NT2/D1 (cell line): Measurements from ENCODE around the gene ARHGAP22.

Experiments
- DNase-seq: peaks from one replicate; pipeline ENCODE4 v3.0.0-alpha.2; 2011; ENCODE audit warnings: low read depth, low spot score
- H3K27me3 ChIP-seq: 2 replicates; pipeline ENCODE4 v1.6.0; 2011; ENCODE audit warnings: mild to moderate bottlenecking; ENCODE audit not compliant: insufficient read length, insufficient read depth
- H3K36me3 ChIP-seq: 2 replicates; pipeline ENCODE4 v1.6.1; 2011; ENCODE audit warnings: mild to moderate bottlenecking, low read length, mixed read lengths; ENCODE audit not compliant: insufficient read depth, insufficient read length
- H3K4me1 ChIP-seq: 2 replicates; pipeline ENCODE4 v1.5.1; 2011; ENCODE audit not compliant: insufficient read depth, insufficient read length
- H3K4me3 ChIP-seq: 2 replicates; pipeline ENCODE4 v1.5.1; 2011; ENCODE audit warnings: low read depth; ENCODE audit not compliant: insufficient read length
- H3K9ac ChIP-seq: 2 replicates; pipeline ENCODE4 v1.6.0; 2011; ENCODE audit warnings: low read depth; ENCODE audit not compliant: insufficient read length
- H3K9me3 ChIP-seq: 2 replicates; pipeline ENCODE4 v1.5.1; 2011; ENCODE audit warnings: mild to moderate bottlenecking, low read length; ENCODE audit not compliant: insufficient read depth
- SUZ12 ChIP-seq: IDR thresholded peaks from 2 replicates; pipeline ENCODE4 v1.6.1; 2011; ENCODE audit not compliant: insufficient read length, insufficient read depth; ENCODE audit errors: extremely low read depth
- YY1 ChIP-seq: IDR thresholded peaks from 2 replicates; pipeline ENCODE4 v1.6.1; 2011; ENCODE audit not compliant: insufficient read length, insufficient read depth
- ZNF274 ChIP-seq: IDR thresholded peaks from 2 replicates; pipeline ENCODE4 v1.6.1; 2011; ENCODE audit warnings: mild to moderate bottlenecking, low read depth, low read length

The ARHGAP22 gene, protein sequence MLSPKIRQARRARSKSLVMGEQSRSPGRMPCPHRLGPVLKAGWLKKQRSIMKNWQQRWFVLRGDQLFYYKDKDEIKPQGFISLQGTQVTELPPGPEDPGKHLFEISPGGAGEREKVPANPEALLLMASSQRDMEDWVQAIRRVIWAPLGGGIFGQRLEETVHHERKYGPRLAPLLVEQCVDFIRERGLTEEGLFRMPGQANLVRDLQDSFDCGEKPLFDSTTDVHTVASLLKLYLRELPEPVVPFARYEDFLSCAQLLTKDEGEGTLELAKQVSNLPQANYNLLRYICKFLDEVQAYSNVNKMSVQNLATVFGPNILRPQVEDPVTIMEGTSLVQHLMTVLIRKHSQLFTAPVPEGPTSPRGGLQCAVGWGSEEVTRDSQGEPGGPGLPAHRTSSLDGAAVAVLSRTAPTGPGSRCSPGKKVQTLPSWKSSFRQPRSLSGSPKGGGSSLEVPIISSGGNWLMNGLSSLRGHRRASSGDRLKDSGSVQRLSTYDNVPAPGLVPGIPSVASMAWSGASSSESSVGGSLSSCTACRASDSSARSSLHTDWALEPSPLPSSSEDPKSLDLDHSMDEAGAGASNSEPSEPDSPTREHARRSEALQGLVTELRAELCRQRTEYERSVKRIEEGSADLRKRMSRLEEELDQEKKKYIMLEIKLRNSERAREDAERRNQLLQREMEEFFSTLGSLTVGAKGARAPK

DNA sequence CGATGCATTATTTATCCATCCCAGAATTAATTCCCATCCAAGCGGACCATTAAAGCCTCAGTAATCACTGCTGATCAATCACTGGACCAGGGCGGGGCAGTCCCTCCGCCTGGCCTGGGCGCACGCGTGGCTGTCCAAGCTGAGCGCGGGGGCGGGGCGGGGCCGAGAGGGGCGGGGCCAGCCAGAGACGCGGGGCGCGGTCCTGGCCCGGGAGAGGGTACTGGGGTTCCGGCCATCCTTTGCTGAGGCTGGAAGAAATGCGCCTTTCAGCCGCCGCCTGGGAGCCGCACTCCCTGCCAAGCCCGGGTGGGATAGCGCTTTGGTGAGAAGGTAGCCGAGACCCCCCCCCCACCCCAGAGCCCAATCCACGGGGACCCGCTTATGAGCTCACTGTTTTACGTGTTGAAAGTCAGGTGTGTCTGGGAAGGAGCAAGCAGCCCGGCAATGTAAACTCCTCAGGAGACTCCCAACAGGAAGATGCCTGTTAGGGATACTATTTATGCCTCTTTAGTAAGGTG is at the start of gene ARHGAP22:
Gene ARHGAP22, minus strand, starts transcription at position 83 of the 518 bp plus-strand sequence. CDS start 277 bp downstream, outside the sequence.
- Histone ChIP-seq H3K27me3 (peaks cover 35% of the 10 kb centered on the region), H3K9me3 (no peaks in the 10 kb centered on the region), H3K4me1 (peaks cover 9% of the 10 kb centered on the region), H3K4me3 (peak within 1 kb of the TSS; percentile 65), H3K9ac (peak within 1 kb of the TSS; percentile 69), H3K36me3 (no peaks in the 10 kb centered on the region)
- TF ChIP-seq YY1 (no peak), ZNF274 (no peak)
- DNase-seq = no peak

DNA sequence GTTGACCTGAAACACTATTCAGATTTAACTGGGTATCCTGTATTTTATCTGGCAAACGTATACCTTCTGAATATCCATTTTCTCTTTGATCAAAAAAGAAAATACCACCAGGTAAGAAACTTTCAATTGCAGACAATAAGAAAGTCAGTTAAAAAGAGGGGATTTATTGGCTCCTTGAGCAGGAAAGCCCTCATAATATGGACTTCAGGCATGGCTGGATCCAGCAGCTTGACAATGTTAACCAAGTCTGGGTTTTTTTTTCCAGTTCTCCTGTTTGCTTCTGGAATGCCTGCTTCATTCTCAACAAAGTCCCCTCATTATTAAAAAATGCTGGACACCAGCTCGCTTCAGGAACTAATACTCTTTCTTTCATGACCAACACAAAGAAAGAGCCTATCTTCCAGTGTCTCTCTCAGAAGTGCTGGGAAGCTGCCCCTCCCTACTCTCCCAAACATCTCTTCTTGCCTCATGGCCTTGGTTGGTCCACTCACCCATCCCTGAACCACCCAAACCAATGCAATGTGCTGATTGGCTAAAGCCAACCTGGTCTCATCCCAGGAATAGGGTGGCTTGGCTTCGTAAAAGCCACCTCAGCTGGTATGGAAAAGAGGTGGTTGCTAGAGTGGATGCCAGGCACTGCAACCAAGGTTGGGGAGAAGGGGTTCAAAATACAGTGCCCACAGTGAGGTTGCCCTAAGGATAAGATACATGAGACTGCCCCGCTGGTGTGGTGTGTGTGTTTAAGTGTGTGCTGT is 49.2 kb upstream of the ARHGAP22 start:
- H3K4me1 ChIP-seq = peaks cover 7% of the 10 kb centered on the region
- TF ChIP-seq YY1 = no peak
- no peak for DNase-seq
- no peak overlapping the region for H3K4me3 ChIP-seq
- no peak overlapping the region for H3K9ac ChIP-seq
- no peaks in the 10 kb centered on the region for H3K9me3 ChIP-seq
- no peaks in the 10 kb centered on the region for H3K36me3 ChIP-seq
- peaks cover 25% of the 10 kb centered on the region for H3K27me3 ChIP-seq

DNA sequence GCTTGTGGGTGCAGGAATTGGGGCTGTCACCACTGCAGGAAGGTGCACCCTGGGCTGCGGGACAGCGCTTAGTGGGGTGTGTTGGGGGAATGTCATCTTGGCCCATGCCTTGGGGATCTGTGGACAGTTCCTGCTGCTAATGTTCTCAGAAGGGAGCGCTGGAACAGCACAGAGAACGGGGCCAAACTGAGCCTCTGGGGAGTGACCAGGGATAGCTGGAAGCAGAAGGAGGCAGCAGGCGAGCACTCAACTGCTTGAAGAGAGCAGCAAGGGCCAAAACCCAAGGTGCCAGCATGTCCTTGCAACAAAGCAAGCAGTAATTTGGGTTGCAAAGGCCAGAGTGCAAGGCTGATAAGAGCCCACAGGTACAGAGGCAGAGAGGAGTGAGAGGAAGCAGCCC is 48.5 kb upstream of the ARHGAP22 start:
- DNase-seq = no peak
- Histone ChIP-seq H3K9ac (no peak overlapping the region), H3K36me3 (no peaks in the 10 kb centered on the region), H3K4me3 (no peak overlapping the region), H3K4me1 (peaks cover 7% of the 10 kb centered on the region), H3K27me3 (peaks cover 25% of the 10 kb centered on the region), H3K9me3 (no peaks in the 10 kb centered on the region)
- TF ChIP-seq SUZ12 = no peak
- no peak for TF ChIP-seq YY1
- no peak for TF ChIP-seq ZNF274

DNA sequence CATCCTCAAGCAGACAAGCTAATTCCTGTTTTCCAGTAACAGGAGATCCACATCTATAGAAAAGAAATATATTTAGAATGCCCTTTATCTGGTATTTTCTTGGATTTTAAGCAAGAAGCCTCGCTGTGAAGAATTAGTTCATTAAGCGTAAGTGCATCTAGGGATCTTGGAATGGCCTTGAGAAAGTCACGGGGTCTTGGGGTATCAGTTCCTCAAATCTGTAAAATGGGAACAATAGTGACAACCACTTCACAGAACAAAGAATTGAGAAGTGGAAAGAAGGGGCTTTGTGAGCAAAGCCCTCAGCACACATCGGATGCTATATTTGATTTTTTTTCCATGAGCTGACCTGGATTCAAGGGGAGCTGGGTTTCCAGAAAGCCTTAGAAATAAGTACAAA is 47.5 kb upstream of the ARHGAP22 start:
- no peak for TF ChIP-seq SUZ12
- TF ChIP-seq ZNF274 = no peak
- no peak for TF ChIP-seq YY1
- DNase-seq = no peak
- Histone ChIP-seq H3K4me3 (no peak overlapping the region), H3K27me3 (peaks cover 20% of the 10 kb centered on the region), H3K9me3 (no peaks in the 10 kb centered on the region), H3K9ac (no peak overlapping the region), H3K36me3 (no peaks in the 10 kb centered on the region), H3K4me1 (peaks cover 7% of the 10 kb centered on the region)

DNA sequence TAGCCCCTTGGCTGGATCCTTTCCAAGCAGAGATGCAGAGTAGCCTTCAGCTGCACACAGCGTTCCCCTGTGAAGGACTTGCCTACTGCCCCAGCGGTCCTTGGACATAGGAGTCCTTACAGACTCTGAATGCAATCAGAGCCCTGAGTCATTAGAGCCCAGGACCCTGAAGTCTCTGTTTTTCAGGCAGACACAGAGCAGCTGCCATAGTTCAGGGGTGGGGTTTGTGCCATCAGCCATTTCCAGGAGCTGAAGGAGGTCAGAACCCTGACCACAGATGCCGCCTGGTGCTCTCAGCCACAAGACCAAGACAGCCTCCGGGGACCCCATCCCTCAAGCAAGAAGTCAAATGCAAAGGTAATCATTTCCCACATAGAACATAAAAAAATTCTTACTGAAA is 47.0 kb upstream of the ARHGAP22 start:
- Histone ChIP-seq H3K4me1 (peaks cover 5% of the 10 kb centered on the region), H3K9me3 (no peaks in the 10 kb centered on the region), H3K36me3 (no peaks in the 10 kb centered on the region), H3K27me3 (peaks cover 14% of the 10 kb centered on the region), H3K9ac (no peak overlapping the region), H3K4me3 (no peak overlapping the region)
- no peak for TF ChIP-seq YY1
- TF ChIP-seq ZNF274 = no peak
- no peak for TF ChIP-seq SUZ12
- DNase-seq = no peak

DNA sequence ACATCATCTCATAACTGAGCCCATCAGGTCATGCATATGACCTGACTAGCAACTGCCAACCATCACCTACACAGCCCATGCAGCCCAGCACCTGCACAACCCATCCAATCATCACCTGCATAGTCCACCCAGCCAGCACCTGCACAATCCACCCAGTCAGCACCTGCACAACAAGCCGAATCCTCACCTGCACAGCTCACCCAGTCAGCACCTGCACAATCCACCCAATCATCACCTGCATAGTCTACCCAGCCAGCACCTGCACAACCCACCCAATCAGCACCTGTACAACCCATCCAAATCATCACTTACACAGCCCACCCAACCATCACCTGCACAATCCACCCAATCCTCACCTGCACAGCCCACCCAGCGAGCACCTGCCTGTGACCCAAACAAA is 46.4 kb upstream of the ARHGAP22 start:
- Histone ChIP-seq H3K9me3 (no peaks in the 10 kb centered on the region), H3K4me3 (no peak overlapping the region), H3K9ac (no peak overlapping the region), H3K4me1 (peaks cover 2% of the 10 kb centered on the region), H3K27me3 (peaks cover 10% of the 10 kb centered on the region), H3K36me3 (no peaks in the 10 kb centered on the region)
- TF ChIP-seq SUZ12 (no peak), ZNF274 (no peak), YY1 (no peak)
- DNase-seq = no peak

DNA sequence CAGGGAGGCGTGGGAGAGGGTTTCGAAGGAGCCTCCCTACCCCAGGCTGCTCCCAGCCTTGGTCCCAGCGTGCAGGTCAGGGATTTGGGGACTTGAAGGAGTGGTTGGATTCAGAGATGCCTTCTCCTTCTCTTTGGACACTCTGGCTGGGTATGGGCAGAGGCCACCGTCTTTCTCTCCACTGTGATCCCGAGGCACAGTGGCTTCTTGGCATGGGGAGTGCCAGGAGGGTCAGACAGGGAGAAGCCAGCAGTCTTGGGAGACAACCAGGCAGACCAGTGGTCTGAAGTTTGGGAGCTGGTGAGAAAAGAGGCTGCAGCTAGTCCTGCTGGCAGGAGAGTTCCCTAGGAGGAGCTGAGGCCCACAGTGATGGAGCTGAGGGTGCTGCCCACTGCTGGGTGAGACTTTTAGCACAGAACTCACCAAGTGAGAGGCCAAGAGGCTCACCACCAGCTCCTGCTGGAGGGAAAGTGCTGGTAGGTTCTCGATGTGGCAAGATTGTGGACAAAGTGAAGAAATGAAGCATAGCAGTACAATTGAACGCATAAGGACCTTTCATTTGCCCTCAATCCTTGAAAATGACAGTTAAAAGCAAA is 44.6 kb upstream of the ARHGAP22 start:
- no peaks in the 10 kb centered on the region for H3K4me1 ChIP-seq
- TF ChIP-seq YY1 (no peak), SUZ12 (no peak), ZNF274 (no peak)
- no peak overlapping the region for H3K9ac ChIP-seq
- no peaks in the 10 kb centered on the region for H3K9me3 ChIP-seq
- H3K27me3 ChIP-seq = peaks cover 1% of the 10 kb centered on the region
- no peaks in the 10 kb centered on the region for H3K36me3 ChIP-seq
- no peak for DNase-seq
- H3K4me3 ChIP-seq = no peak overlapping the region
